ENCODE data around the gene CARS1.

DNA sequence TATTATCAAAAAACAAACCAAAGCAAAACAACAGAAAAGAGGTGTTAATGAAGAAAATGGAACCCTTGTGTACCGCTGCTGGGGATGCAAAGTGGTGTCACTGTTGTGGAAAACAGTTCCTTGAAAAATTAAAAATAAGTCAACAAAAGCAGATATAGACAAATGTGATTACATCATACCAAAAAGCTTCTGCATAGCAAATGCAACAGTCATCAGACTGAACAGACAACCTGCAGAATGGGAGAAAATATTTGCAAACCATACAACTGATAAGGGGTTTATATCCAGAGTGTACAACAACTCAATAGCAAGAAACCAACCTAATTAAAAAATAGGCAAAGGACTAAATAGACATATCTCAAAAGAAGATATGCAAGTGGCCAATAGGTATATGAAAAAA is 22.9 kb upstream of the CARS1 start:
- TF ChIP-seq, protein P1, sequence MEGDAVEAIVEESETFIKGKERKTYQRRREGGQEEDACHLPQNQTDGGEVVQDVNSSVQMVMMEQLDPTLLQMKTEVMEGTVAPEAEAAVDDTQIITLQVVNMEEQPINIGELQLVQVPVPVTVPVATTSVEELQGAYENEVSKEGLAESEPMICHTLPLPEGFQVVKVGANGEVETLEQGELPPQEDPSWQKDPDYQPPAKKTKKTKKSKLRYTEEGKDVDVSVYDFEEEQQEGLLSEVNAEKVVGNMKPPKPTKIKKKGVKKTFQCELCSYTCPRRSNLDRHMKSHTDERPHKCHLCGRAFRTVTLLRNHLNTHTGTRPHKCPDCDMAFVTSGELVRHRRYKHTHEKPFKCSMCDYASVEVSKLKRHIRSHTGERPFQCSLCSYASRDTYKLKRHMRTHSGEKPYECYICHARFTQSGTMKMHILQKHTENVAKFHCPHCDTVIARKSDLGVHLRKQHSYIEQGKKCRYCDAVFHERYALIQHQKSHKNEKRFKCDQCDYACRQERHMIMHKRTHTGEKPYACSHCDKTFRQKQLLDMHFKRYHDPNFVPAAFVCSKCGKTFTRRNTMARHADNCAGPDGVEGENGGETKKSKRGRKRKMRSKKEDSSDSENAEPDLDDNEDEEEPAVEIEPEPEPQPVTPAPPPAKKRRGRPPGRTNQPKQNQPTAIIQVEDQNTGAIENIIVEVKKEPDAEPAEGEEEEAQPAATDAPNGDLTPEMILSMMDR (IDR thresholded peaks at IDR 0.05): no peak
- TF ChIP-seq POLR2A (IDR thresholded peaks at IDR 0.05) (no peak), POLR2AphosphoS5 (IDR thresholded peaks at IDR 0.05) (no peak), EP300 (IDR thresholded peaks at IDR 0.05) (no peak)
